ENCODE results near the gene KRTAP4-2.
"Not testable (repeated sequence)": the region's sequence is repeated elsewhere in the genome, so short reads cannot be mapped to it uniquely, and the experiment has no call there.

Gene KRTAP4-2

DNA sequence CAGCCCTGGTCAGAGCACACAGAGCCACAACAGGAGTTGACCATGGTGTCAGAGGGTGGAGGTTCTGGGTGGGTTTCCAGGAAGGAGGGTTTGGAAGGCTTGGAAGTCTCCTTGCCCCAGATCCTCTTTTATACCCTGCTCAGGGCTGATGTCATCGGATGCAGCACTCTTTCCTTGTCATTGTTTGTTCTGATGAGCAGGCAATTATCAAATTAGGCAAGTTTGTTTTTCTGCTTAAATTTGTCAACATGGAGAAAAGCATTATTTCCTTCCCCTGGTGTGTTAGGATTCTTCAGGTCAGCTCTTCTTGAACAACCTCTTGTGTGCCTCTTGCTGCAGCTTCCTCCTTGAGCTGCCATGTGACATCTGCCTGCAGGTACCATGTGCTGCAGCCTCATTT is 17.4 kb downstream of the KRTAP4-2 start, which contains the start of gene KRTAP4-4:
Gene KRTAP4-4 (minus strand): TSS at position 101 of the 400 bp plus-strand sequence. CDS start 57 bp downstream, at position 44.
- no peak for DNase-seq (ENCODE audit: low spot score)

DNA sequence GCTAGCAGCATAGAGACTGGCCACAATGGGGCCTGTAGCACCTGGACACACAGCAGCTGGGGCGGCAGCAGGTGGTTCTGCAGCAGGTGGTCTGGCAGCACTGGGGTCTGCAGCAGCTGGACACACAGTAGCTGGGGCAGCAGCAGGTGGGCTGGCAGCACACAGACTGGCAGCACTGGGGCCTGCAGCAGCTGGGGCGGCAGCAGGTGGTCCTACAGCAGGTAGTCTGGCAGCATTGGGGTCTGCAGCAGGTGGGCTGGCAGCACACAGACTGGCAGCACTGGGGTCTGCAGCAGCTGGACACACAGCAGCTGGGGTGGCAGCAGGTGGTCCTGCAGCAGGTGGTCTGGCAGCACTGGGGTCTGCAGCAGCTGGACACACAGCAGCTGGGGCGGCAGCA is 17.8 kb downstream of the KRTAP4-2 start:
- not testable (repeated sequence) for DNase-seq (ENCODE audit: low spot score)

DNA sequence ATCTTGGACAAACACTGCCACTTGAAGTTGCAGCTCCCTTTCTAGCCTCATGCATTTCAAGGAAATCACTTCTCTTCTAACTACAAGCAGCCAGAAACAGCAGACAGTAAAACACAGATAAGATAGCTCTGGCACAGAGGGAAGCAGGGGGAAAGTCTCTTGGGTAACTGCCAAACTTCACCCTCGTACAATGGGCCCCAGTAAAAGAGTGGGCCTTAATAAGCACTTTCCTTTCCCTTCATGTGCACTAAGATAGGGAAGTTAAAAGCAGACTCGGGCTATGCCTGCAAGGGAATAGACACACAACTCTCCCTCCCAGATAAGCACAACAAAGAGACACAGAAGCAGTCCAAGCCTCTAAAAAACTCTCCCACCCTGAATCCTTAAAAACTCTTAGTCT is 24.2 kb downstream of the KRTAP4-2 start:
- no peak for DNase-seq (ENCODE audit: low spot score)

DNA sequence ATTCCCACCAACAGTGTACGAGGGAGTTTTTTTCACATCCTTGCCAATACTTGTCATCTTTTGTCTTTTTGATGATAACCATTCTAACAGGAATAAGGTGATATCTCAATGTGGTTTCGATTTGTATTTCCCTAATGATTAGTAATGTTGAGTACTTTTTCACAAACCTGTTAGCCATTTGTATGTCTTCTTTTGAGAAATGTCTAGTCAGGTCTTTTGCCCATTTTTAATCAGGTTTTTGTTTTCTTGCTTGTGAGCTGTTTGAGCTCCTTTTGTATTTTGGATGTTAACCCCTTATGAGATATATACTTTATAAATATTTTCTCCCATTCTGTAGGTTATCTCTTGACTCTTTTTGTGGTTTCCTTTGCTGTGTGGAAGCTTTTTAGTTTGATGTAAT is 26.5 kb downstream of the KRTAP4-2 start:
- no peak for DNase-seq (ENCODE audit: low spot score)

DNA sequence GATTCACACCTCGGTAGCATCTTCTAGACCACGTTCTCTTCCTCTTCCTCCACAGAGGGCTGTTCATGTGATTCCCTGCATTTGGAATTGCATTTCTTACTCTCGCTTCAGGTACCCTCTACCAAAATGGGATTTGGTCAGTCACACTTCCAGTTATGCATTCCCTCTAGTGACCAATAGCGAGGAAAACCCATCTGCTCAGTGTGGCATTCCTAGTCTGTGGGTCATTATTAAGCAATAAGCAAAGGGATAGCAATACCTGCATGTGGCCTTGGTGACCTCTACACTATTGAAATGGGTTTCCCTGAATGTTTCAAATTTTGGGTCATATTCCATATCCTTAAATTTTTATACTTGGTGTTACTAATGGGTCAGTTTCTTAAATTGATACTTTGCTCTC is 28.0 kb downstream of the KRTAP4-2 start:
- DNase-seq (ENCODE audit: low spot score): no peak

DNA sequence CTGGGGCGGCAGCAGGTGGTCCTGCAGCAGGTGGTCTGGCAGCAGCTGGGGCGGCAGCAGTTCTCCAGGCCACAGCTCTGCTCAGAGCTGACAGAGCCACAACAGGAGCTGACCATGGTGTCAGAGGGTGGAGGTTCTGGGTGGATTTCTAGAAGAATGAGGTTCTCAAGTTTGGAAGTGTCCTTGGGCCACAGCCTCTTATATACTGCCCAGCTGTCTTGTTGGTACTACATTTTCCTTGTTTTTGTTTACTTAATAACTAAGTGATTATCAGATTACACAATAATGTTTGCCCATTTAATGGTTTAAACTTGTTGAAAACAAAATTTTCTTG is 28.4 kb downstream of the KRTAP4-2 start, which contains the start of gene KRTAP4-5:
Gene KRTAP4-5 (minus strand): TSS at position 174 of the 334 bp plus-strand sequence. CDS start 58 bp downstream, at position 116.
- DNase-seq (ENCODE audit: low spot score): no peak

DNA sequence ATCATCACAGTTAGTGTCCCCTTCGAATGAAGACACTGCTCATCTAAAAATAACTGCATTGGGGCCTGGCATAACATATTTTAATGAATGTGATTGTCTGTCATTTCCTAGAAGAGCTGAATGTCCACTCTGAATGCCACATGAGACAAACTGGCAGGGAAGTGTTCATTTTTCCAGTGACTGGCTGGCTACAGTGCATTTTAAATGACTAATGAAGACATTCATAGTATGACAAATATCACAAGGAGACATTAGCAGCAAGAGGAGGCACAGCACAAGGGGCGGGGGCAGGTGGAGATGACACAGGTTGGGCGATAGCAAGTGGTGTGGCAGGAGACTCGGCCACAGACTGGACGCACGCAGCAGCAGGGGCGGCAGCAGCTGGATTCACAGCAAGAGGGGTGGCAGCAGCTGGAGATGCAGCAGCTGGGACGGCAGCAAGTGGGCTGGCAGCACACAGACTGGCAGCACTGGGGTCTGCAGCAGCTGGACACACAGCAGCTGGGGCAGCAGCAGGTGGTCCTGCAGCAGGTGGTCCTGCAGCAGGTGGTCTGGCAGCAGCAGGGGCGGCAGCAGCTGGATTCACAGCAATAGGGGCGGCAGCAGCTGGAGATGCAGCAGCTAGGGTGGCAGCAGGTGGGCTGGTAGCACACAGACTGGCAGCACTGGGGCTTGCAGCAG is 28.9 kb downstream of the KRTAP4-2 start:
- DNase-seq (ENCODE audit: low spot score): not testable (repeated sequence)

DNA sequence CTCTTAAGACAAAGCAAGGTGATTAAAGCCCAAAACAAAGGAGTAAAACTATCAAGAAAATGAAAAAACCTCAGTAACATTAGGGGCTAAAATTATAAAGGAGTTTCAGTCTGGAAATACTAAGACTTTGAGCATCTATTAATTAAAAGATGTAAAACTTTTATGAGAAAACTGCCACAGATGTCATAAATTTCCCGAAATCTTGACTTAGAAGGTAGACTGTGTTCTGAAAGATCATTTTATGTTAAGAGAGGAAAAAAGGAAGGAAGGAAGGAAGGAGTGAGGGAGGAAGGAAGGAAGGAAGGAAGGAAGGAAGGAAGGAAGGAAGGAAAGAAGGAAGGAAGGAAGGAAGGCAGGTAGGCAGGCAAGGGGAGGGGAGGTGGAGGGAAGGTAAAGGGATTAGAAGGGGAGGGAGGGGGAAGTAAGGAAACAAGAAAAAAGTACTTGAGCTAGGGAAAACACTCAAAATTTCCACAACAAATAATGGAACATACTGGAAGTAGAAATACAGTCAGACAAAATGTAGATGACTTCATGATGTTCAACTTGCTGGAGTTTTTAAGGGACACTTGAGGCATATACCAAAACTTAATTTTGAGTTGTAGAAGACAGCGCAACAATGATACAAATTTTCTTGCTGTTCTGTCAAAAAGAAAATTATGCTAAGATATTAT is 30.4 kb downstream of the KRTAP4-2 start:
- no peak for DNase-seq (ENCODE audit: low spot score)

DNA sequence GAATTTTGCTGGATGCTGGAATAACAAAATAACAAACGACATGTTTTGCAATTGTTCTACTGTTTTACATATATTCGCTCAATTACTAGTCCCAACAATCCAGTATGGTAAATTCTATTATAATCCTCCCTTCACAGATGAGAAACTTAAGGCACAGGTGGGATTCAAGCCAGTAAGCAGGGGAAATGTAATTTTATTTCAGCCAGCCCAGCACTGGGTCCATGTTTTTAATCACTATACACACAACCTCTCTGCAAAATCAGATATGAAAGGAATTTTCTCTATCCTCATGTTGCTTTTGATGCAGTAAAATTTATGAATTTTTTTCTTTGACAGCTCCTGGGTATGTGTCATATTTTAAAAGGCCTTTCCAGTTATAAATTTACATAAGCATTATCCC is 32.8 kb downstream of the KRTAP4-2 start:
- no peak for DNase-seq (ENCODE audit: low spot score)

DNA sequence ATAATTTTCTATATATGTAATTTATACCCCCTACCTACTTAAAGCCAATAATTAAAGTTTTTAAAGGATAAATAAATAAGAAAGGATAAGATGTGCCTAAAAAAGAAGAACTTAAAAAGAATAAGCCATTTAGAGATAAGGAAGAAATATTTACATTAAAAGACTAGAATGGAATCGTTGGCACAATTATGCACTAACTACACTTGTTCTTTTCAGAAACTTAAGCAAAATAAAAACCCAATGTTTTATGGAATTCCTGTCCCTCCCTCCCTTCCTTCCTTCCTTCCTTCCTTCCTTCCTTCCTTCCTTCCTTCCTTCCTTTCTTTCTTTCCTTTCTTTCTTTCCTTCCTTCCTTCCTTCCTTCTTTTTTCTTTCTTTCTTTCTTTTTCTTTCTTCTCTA is 33.2 kb downstream of the KRTAP4-2 start:
- DNase-seq (ENCODE audit: low spot score): no peak

DNA sequence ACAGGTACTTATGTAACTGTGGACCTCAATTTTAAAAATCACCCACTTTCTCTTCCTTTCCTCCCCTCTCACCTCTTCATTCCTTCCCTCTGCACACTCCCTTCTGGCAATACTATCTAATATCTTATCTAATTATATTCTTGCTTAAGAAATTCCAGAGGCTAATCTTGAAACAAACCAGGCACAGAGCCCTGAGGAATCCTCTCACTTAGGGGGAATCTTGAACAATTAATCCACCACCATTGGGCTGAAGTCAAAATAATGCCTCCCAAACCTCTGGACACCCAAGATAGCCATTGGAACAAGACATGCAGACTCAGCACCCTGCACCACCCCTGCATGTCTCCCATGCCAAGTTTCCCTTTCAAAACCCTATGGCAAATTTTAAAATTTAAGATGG is 36.7 kb downstream of the KRTAP4-2 start:
- no peak for DNase-seq (ENCODE audit: low spot score)

DNA sequence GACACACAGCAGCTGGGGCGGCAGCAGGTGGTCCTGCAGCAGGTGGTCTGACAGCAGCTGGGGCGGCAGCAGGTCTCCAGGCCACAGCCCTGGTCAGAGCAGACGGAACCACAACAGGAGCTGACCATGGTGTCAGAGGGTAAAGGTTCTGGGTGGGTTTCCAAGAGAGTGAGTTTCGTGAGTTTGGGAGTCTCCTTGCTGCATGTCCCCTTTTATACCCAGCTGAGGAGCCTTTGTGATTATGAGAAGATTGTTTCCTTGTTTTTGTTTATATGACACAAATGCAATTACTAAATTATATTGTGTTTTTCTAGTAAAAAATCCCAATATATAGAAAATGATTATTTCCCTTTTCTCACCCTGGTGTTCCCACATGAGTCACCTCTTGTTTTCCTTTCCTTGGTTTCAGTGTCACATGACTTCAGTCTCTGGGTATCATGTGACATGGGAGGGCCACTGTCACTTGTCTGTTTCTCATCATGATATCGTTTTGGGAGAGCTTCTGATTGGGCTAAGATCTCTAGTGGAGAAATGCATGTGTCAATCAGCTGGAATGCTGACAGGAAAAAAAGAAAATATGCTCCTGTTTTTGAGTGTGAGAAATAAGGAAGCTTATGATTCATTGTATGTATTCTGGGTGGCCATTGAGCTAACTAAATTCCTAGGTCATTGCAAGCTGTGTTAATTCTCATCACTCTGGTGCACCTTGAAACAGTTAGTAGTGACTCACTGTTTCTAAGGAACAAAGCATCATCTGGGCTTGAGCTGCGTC is 37.5 kb downstream of the KRTAP4-2 start, which contains the start of gene KRTAP4-6:
Gene KRTAP4-6 (minus strand): TSS at position 185 of the 772 bp plus-strand sequence. CDS start 57 bp downstream, at position 128.
- no peak for DNase-seq (ENCODE audit: low spot score)

DNA sequence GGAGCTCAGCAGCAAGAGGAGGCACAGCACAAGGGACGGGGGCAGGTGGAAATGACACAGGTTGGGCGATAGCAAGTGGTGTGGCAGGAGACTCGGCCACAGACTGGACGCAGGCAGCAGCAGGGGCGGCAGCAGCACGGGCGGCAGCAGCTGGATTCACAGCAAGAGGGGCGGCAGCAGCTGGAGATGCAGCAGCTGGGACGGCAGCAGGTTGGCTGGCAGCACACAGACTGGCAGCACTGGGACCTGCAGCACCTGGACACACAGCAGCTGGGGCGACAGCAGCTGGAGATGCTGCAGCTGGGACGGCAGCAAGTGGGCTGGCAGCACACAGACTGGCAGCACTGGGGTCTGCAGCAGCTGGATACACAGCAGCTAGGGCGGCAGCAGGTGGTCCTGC is 38.2 kb downstream of the KRTAP4-2 start:
- not testable (repeated sequence) for DNase-seq (ENCODE audit: low spot score)

DNA sequence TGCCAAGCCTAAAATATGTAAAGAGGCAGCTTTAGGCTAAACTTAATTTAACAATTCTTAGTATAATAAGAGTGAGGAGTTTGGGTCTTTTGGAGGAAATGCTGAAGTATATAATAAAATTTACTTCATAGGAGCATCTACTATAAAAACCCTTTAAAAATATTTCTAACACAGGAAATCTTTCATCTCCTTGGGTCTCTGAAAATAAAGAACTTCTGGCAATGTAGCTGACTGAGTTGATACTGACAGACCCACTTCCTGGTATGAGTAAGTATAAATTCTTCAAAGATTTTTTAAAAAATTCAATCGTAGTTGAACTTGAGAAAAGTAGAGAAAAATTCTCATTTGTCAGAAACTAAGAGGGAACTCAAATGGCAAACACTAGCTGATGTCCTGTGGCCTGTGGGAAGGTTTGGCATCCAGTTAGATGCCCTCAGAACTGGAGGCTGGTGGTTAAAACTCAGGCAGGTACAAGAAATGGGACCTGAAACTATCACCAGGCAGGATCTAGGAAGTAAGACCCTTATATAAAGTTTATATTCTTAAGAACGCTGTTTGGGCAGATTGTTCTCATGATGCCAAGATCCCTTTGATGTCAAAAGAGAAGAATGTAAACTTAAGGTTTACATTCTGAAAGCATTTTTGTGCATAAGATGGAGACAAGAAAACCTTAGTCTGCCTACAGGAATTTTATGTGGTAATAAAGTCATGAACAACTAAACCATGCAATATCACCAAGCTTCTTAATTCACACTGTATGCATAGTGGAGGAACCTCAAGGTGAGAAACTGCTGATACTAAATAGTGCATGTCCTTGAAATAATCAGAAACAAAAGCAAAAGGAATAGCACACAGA is 43.9 kb downstream of the KRTAP4-2 start:
- no peak for DNase-seq (ENCODE audit: low spot score)

DNA sequence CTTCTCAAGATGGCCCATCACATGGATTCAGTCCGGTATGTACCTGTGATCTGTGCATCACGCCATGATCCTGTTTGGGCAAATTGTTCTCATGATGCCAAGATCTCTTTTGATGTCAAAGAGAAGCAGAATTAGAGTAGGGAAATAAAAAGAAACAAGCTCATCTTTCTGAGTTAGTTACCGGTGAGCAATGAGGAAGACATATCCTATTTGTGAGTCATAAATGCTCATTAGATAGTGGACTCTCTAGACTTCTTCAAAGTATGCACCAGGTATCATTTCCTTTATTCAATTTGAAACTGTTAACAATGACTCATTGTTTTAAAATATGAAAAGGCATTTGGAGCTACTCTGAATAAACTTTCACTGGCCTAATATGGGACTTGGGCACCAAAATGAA is 46.0 kb downstream of the KRTAP4-2 start:
- no peak for DNase-seq (ENCODE audit: low spot score)

Data from HuH-7 (cell line).